NCI-H524 (cell line): Measurements from ENCODE around the gene WDR83.
"Not testable (repeated sequence)": the region's sequence is repeated elsewhere in the genome, so short reads cannot be mapped to it uniquely, and the experiment has no call there.

Experiments used
- DNase-seq, 2 experiments: peaks; one replicate each; lab custom pipeline; 2025; lab: John Stamatoyannopoulos, UW

Gene WDR83

DNA sequence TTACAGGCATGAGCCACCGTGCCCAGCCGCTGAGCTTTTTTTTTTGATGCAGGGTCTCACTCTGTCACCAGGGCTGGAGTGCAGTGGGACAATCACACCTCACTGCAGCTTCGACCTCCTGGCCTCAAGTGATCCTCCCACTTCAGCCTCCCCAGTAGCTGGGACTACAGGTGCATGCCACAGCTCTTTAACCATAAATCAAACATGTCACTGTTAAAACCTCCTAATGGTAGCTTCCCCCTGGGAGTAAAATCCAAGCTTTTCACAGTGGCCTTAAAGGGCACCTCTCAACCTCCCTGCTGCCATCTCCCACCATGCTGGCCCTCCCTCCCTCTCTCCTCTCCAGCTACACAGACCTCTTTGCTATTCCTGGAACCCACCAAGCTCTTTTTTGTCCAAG lies 19.2 kb downstream of the WDR83 start:
- no peak for DNase-seq

GRCh38 chr19:12687496-12688196 lies 21.0 kb downstream of the WDR83 start, which contains the start of gene GNG14:
Gene GNG14, plus strand, starts transcription at chr19:12687998. Its CDS starts 51 bp downstream, at chr19:12688049.
- peak in 1 of 2 experiments; percentile 77 for DNase-seq

GRCh38 chr19:12689012-12689411 lies 22.4 kb downstream of the WDR83 start:
- no peak for DNase-seq

GRCh38 chr19:12689581-12690216 lies 23.1 kb downstream of the WDR83 start:
- no peak for DNase-seq

- DNase-seq = no peak
Observed at GRCh38 chr19:12692960-12693359, 26.4 kb downstream of the WDR83 start.

DNA sequence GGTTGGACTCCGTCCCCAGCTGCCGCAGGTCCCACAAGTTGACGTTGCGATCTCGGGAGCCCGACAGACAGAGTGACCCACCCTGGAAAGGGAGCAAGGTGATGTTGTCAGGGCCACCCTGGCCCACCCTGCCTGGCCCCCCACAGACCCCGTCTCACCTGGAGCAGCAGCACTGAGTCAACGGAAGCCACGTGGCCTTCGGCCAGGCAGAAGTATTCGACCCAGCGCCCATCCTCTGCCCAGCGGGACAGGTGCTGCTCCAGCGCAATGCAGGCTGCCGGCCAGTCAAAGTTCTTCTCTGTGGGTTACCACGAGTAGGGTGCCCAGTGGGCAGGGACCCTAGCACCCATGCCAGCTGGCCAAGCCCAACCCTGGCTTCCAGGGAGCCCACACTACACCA lies 28.0 kb downstream of the WDR83 start:
- DNase-seq = no peak

GRCh38 chr19:12695096-12695495 lies 28.5 kb downstream of the WDR83 start:
- DNase-seq = no peak

- no peak for DNase-seq
Observed at GRCh38 chr19:12695514-12695913, 28.9 kb downstream of the WDR83 start.

GRCh38 chr19:12695997-12696365 lies 29.4 kb downstream of the WDR83 start:
- no peak for DNase-seq

DNA sequence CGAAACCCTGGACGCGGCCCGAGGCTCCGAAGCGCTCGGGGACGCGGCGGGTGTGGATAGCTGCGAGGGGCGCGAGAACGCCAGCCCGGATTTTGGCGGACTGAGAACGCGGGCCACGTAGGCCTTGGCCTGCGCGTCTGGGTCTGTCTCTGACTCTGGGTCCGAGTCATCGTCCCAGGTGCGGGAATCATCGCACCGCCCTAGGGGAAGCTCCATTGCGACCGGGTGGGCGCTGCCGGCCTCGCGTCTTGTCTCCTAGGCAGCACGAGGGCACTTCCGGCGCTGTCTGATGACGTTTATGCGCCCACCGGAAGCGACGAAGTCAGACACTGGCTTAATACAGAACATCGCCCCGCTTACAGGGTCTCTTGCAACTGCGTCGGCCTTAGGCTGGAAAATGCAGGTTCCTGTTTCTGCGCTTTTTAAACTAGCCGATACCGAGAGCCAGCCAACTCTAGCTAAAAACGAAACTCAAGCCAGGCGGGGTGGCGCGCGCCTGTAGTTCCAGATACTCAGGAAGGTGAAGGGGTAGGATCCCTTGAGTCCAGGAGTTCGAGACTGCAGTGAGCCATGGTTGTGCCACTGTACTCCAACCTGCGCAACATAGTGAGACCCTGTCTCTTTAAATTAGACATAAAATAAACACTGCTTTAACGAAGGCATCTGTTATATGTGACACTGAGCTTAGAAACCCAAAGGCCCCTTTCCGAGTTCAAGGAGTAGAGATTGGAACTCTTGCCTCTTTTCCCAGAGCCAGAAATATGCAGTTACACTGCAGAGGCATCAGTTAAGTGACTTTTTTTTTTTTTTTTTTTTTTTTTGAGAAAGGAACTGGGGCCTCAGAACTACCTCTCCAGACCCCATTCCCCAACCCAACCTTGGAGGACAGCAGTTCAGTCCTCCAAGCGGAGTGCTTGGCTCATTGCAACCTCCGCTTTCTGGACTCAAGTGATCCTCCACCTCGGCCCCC lies 30.0 kb downstream of the WDR83 start, which contains the start of gene FBXW9:
Gene FBXW9 (minus strand): TSS at position 266 of the 970 bp plus-strand sequence. CDS start 50 bp downstream, at position 216.
- DNase-seq = peak; percentile 94 to 97

DNA sequence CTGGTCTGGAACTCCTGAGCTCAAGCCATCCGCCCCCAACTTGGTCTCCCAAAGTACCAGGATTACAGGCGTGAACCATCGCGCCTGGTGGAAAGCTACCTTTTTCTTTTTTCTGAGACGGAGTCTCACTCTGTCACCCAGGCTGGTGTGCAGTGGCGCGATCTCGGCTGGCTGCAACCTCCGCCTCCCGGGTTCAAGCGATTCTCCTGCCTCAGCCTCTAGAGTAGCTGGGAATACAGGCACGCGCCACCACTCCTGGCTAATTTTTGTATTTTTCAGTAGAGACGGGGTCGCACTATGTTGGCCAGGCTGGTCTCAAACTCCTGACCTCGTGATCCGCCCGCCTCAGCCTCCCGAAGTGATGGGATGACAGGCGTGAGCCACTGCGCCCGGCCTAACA lies 30.8 kb downstream of the WDR83 start:
- DNase-seq = not testable (repeated sequence)

DNA sequence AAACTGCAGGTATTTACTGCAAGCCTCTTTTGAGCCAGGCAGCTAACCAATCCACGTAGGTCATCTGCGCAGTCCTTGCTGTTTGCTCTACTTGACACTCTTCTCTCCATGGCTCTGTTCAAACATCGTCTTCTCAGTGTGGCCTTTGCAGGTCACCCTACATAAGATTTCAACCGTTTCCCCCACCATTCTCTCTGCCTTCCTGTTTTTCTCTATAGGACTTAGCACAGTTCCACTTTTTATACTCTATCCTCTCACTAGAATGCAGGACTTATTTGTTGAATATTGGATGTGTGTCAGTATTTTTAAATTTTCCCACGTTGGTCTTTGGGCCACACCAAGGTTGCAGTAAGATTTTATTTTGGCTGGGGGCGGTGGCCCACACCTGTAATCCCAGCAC lies 31.5 kb downstream of the WDR83 start:
- no peak for DNase-seq

GRCh38 chr19:12701596-12702282 lies 35.1 kb downstream of the WDR83 start:
- DNase-seq = no peak

DNA sequence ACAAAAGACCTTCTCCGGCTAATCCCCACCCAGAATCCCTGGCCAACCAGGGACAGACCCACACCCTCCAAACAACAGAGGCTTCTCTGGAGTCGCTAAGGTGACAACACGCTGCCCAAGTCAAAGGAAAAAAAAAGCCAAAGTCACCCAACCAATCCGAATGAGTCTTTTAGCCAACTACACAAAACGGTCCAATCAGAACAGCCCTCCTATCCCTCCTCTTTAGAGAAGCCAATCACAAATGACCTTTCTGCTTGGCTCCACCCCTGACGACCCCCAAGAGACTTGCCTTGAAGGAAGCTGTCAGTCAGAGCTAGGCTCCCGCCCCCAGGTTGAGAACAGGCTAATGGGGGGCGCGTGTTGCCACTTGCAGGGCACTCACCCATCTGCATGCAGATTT lies 36.4 kb downstream of the WDR83 start:
- DNase-seq = peak; percentile 45 to 59

DNA sequence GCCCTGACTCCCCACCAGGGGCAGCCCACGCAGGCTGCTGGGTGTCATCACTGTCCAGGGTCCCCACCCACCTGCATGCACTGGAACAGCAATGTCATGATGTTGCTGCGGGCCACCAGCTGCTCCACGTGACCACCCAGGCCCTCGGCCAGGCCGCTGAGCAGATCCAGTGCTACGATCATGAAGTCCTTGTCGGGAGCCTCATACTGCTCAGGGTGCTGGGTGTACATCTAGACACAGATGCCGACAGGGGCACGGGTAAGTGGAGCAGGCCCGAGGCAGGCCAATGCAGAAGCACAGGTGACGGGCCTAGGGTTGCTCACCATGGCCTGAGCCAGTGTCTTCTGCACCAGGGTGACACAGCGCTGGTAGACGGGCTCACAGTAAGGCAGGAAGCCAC lies 38.6 kb downstream of the WDR83 start:
- no peak for DNase-seq

DNA sequence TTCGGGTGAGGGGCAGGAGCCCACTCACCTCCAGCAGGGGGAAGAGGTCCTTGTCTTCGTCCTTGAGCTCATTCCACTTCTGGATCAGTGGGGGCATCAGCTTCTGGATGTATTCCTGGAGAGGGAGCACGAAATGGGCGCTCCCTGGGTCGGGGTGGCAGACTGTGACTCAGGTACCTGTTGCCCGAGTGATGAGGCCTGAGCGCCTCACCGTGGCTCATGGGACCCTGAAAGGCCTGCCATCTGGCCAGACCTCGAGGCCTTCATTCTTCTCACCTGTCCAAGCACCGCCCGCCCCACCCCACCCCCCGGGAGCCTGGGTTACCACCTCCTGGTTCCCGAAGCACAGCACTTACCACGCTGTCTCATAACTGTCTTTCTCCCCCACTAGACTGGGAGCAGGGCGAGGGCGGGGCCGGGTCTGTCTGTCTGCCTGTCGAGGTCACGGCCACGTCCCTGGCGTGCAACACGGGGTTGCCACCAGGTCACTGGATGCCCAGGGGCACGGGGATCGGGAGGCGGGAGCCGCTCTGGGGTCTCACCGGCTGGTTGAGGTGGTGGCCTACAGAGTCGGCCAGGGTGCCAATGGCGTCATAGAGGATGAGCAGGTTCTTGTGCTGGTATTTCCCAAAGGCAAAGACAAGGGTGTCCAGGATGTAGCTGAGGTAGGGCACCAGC lies 39.2 kb downstream of the WDR83 start:
- no peak for DNase-seq

DNA sequence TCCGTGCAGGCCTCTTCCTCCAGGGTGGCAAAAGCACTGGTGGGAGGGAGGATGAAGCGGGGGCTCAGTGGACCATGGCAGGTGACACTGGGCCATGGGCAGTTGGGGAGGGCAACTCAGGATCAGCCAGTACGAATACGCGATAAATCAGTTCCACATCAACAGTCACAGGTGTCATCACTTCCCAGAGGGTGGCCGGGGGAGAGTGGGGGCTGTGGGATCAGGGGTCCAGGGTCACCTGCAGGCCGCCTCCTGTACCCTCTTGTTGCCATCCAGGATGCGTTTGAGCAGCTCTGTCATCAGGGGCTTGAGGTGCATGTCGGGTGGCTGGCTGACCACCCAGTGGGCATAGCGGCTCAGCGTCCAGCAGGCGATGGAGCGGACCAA lies 39.7 kb downstream of the WDR83 start:
- DNase-seq = no peak

DNA sequence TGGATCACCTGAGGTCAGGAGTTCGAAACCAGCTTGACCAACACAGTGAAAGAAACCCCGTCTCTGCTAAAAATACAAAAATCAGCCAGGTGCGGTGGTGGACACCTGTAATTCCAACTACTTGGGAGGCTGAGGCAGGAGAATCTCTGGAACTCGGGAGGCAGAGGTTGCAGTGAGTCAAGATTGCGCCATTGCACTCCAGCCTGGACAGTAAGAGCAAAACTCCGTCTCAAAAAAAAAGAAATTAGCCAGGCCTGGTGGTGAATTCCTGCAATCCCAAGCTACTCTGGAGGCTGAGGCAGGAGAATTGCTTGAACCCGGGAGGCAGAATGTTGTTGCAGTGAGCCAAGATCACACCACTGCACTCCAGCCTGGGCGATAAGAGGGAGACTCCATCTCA lies 42.0 kb downstream of the WDR83 start:
- no peak for DNase-seq

GRCh38 chr19:12711187-12711586 lies 44.6 kb downstream of the WDR83 start:
- no peak for DNase-seq

- DNase-seq = peak in 1 of 2 experiments; percentile 6
Observed at GRCh38 chr19:12712077-12712476, 45.5 kb downstream of the WDR83 start.

DNA sequence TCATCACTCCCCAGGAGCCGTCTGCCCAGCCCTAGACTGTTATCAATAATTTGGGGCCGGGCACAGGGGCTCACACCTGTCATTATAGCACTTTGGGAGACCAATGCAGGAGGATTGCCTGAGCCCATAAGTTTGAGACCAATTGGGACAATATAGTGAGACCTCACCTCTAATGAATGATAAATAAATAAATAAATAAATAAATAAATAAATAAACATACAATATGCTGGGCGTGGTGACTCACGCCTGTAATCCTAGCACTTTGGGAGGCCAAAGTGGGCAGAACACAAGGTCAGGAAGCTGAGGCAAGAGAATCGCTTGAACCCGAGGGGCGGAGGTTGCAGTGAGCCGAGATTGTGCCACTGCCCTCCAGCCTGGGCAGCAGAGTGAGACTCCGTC lies 46.7 kb downstream of the WDR83 start:
- not testable (repeated sequence) for DNase-seq
